ENCODE results near the gene NINJ1.

GRCh38 chr9:93123561-93124283, 10.3 kb downstream of the NINJ1 start:
- TF ChIP-seq, protein P1, sequence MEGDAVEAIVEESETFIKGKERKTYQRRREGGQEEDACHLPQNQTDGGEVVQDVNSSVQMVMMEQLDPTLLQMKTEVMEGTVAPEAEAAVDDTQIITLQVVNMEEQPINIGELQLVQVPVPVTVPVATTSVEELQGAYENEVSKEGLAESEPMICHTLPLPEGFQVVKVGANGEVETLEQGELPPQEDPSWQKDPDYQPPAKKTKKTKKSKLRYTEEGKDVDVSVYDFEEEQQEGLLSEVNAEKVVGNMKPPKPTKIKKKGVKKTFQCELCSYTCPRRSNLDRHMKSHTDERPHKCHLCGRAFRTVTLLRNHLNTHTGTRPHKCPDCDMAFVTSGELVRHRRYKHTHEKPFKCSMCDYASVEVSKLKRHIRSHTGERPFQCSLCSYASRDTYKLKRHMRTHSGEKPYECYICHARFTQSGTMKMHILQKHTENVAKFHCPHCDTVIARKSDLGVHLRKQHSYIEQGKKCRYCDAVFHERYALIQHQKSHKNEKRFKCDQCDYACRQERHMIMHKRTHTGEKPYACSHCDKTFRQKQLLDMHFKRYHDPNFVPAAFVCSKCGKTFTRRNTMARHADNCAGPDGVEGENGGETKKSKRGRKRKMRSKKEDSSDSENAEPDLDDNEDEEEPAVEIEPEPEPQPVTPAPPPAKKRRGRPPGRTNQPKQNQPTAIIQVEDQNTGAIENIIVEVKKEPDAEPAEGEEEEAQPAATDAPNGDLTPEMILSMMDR (IDR thresholded peaks at IDR 0.05) = no peak
- no peak for TF ChIP-seq EZH2 (IDR thresholded peaks at IDR 0.05; ENCODE audit: borderline replicate concordance, insufficient read depth, low read depth, low read length, poor library complexity, severe bottlenecking)
